Measurements from ENCODE around the gene NCKAP5.

The NCKAP5 gene

DNA sequence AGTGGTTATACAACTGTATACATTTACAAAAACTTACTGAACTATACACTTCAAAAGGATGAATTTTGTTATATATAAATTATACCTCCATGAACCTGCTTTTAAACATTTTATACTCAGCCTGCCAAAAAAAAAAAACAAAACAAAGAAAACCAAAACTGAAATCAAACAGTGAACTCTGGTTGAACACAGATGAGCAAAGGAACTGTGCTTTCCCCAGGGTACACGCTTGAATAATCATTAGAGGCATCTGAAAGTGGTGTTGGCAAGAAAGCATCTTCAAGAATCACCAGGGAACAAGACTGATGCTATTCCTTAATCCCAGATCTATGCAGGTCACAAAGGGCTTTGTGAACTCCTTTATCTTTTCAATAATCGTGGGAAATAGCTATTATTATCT, 821.2 kb downstream of the NCKAP5 start:
- Mint-ChIP-seq H3K9me3 (peaks cover 12% of the 10 kb centered on the region), H3K27me3 (no peaks in the 10 kb centered on the region), H3K27ac (ENCODE audit: low read depth) (no peak overlapping the region), H3K4me3 (no peak overlapping the region), H3K36me3 (ENCODE audit: insufficient read depth) (peaks cover 1% of the 10 kb centered on the region), H3K4me1 (no peaks in the 10 kb centered on the region)
- no peak for DNase-seq (ENCODE audit: low spot score in 2 of 2)
- ATAC-seq (replicated peaks; ENCODE audit: extremely low read depth, poor library complexity, severe bottlenecking): no peak

DNA sequence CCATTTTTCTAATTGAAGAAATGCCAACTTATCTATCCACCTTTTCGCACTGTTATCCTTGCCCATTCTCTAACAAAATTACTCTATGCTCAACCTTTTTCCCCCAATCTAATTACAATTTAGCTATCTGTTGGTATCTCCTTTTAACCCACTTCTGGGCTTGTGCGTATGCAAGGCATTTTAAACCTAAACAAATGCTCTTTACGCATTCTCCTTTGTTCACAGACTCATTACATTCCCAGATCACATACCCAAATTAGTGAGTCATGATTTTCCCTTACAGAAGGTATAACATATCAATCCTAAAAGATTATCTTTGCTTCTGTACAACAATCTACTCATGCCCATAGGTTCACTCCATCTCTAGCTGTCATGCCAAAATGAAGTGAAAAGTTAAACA, 826.5 kb downstream of the NCKAP5 start:
- DNase-seq (ENCODE audit: low spot score in 2 of 2): no peak
- H3K36me3 Mint-ChIP-seq (ENCODE audit: insufficient read depth): peaks cover 1% of the 10 kb centered on the region
- no peaks in the 10 kb centered on the region for H3K27me3 Mint-ChIP-seq
- no peak overlapping the region for H3K27ac Mint-ChIP-seq (ENCODE audit: low read depth)
- peaks cover 14% of the 10 kb centered on the region for H3K9me3 Mint-ChIP-seq
- no peak for ATAC-seq (replicated peaks; ENCODE audit: extremely low read depth, poor library complexity, severe bottlenecking)
- no peak overlapping the region for H3K4me3 Mint-ChIP-seq
- no peaks in the 10 kb centered on the region for H3K4me1 Mint-ChIP-seq

DNA sequence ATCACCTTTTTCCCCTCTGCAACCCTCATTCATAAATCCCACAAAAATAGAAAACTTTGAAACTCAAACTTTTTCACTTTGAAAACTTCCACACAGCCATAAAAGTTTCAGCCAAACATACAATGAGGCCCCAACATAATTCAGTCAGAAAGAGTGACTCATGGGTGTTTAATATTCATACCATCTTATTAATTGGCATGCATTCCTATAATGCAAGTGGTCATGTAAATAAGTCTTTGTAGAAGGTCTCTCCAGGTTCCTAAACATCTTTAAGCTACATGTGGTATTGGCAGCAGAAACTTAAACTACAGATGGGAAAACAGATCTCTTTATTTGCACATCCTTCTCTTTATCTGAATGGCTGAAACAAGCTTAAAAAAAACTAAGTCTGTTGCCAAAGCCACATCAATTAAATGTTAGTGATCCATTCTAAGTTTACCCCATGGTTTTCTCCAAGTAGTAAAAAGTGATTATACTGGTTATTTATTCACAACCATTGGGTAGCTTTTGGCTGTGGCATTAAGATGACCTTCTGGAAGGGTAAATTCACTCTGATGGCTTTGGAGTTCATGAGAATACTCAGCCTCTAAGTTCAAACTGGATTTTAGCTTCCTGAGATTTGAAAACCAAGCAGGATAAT, 828.1 kb downstream of the NCKAP5 start:
- H3K27ac Mint-ChIP-seq (ENCODE audit: low read depth): no peak overlapping the region
- no peak for DNase-seq (ENCODE audit: low spot score in 2 of 2)
- peaks cover 18% of the 10 kb centered on the region for H3K9me3 Mint-ChIP-seq
- H3K4me1 Mint-ChIP-seq: no peaks in the 10 kb centered on the region
- no peaks in the 10 kb centered on the region for H3K27me3 Mint-ChIP-seq
- no peak overlapping the region for H3K4me3 Mint-ChIP-seq
- H3K36me3 Mint-ChIP-seq (ENCODE audit: insufficient read depth): no peaks in the 10 kb centered on the region
- ATAC-seq (replicated peaks; ENCODE audit: extremely low read depth, poor library complexity, severe bottlenecking): no peak

DNA sequence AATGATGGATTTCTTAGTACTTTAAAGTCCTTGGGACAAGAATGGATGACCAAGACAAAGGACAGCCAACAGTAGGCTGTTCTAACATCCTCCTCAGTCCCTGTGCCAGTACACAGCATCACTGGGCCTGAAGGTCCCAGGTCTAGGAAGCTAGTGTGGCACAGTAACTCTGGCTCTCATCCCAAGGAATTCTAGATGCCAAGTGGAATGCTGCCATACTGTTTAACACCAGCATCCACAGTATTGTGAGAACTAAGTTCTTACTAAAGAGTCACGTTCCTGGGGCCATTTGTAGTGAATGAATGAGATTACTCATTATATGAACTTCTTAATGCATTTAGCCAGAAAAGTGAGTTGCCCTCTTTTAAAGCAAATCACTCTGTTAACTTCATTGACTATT, 830.0 kb downstream of the NCKAP5 start:
- H3K27me3 Mint-ChIP-seq: no peaks in the 10 kb centered on the region
- no peaks in the 10 kb centered on the region for H3K36me3 Mint-ChIP-seq (ENCODE audit: insufficient read depth)

DNA sequence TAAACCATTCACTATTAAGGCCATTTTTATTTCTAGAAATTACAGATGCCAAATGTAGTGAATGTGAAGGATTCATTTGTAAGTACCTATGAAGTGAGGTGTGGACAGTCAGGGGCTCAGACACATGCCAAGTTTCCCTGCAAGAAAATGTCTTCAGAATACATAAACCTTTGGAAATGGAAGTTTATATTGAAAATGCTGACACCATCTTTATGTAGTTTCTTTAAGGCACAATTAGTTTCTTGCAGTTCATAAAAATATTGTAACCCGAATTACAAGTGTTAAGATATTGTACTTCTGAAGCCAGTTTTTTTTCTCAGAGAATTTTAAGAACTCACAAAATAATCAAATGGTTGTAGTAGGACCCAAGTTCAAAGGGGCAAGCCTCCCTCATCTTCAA, 832.2 kb downstream of the NCKAP5 start:
- Mint-ChIP-seq H3K27ac (ENCODE audit: low read depth) (no peak overlapping the region), H3K4me3 (no peak overlapping the region), H3K36me3 (ENCODE audit: insufficient read depth) (no peaks in the 10 kb centered on the region), H3K4me1 (no peaks in the 10 kb centered on the region), H3K9me3 (peaks cover 12% of the 10 kb centered on the region), H3K27me3 (no peaks in the 10 kb centered on the region)
- ATAC-seq (replicated peaks; ENCODE audit: extremely low read depth, poor library complexity, severe bottlenecking): no peak
- DNase-seq (ENCODE audit: low spot score in 2 of 2): no peak

More for the DNA sequence above, 830.0 kb downstream of the NCKAP5 start:
- no peaks in the 10 kb centered on the region for H3K4me1 Mint-ChIP-seq
- no peak for DNase-seq (ENCODE audit: low spot score in 2 of 2)
- H3K4me3 Mint-ChIP-seq: no peak overlapping the region
- H3K27ac Mint-ChIP-seq (ENCODE audit: low read depth): no peak overlapping the region
- ATAC-seq (replicated peaks; ENCODE audit: extremely low read depth, poor library complexity, severe bottlenecking): no peak
- H3K9me3 Mint-ChIP-seq: peaks cover 21% of the 10 kb centered on the region

DNA sequence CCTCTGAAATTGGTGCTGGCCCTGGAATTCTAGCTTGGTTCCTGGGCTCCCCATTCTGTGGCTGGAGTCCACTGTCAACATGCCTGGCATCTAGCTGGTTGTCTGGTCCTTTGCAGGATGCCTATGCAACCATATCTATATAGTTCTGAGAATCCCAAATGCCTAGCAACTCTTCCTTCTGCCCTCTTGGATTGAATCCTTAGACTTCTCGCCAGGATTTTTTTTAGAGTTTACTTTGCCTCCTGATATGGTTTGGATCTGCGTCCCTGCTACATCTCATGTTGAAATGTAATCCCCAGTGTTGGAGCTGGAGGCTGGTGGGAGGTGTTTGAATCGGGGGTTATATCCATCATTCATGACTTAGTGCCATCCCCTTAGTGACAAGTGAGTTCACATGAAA, 833.3 kb downstream of the NCKAP5 start:
- no peaks in the 10 kb centered on the region for H3K4me1 Mint-ChIP-seq
- H3K9me3 Mint-ChIP-seq: peaks cover 10% of the 10 kb centered on the region
- ATAC-seq (replicated peaks; ENCODE audit: extremely low read depth, poor library complexity, severe bottlenecking): no peak
- H3K27ac Mint-ChIP-seq (ENCODE audit: low read depth): no peak overlapping the region
- no peaks in the 10 kb centered on the region for H3K27me3 Mint-ChIP-seq
- H3K36me3 Mint-ChIP-seq (ENCODE audit: insufficient read depth): no peaks in the 10 kb centered on the region
- no peak for DNase-seq (ENCODE audit: low spot score in 2 of 2)
- no peak overlapping the region for H3K4me3 Mint-ChIP-seq

DNA sequence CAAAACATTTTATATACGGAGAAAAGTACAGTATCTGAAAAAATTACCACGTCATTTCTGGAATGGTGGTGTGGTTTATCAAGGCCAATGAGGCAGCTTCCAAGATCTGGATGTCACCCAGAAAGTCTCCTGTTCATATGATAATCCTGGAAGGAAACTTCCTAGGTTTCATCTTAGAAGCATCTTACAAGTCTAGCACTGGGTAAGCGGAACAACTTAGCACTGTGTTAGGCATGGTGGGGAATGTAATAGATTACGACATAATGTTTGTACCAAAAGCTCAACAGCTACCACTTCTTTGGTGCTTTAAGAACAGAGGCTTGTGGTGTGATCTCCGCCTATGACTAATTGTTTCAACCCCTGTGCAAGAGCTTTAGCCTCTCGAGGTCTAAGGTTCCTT, 835.2 kb downstream of the NCKAP5 start:
- H3K36me3 Mint-ChIP-seq (ENCODE audit: insufficient read depth): no peaks in the 10 kb centered on the region
- H3K27ac Mint-ChIP-seq (ENCODE audit: low read depth): no peak overlapping the region
- no peaks in the 10 kb centered on the region for H3K27me3 Mint-ChIP-seq
- no peak overlapping the region for H3K4me3 Mint-ChIP-seq
- ATAC-seq (replicated peaks; ENCODE audit: extremely low read depth, poor library complexity, severe bottlenecking) (no peak), DNase-seq (ENCODE audit: low spot score in 2 of 2) (no peak)
- H3K4me1 Mint-ChIP-seq: no peaks in the 10 kb centered on the region
- peaks cover 7% of the 10 kb centered on the region for H3K9me3 Mint-ChIP-seq

DNA sequence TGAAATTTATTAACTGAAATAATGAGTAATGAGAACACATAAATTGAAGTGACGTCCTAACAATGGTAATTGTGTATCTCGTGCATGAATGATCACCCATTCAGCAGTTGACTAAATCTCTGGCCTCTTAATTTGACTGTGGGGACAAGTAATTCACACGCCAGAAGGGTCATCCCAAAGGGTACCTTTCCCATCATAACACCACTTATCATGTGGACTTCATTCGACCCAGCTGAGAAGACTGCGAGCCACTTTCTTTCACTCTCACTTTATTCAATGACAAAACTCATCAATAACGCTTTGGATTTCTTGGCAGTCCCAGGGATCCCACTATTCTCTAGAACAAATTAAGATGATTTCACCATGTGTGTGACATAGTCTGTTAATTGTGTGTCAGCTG, 835.6 kb downstream of the NCKAP5 start:
- ATAC-seq (replicated peaks; ENCODE audit: extremely low read depth, poor library complexity, severe bottlenecking) (no peak), DNase-seq (ENCODE audit: low spot score in 2 of 2) (no peak)
- Mint-ChIP-seq H3K36me3 (ENCODE audit: insufficient read depth) (no peaks in the 10 kb centered on the region), H3K27me3 (no peaks in the 10 kb centered on the region), H3K4me3 (no peak overlapping the region), H3K4me1 (no peaks in the 10 kb centered on the region), H3K27ac (ENCODE audit: low read depth) (no peak overlapping the region), H3K9me3 (peaks cover 7% of the 10 kb centered on the region)

DNA sequence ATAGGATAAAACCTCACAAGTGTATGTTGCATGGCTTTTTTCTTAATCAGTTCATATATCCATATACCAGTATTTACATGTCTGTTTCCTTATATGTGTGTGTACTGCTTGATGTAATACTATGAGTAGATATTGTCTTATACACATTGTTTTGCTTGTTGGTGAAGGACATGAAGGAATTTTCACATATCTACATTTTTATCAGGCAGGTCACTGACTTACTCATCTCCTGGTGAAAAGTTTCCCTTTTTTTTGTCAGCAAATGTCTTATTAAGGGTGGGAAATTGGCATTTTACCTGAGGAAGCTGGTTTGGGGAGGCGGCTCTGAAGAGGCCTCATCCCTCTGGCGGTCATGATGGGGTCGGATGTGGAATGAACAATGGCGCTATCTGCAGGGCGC, 836.8 kb downstream of the NCKAP5 start:
- no peaks in the 10 kb centered on the region for H3K27me3 Mint-ChIP-seq
- no peaks in the 10 kb centered on the region for H3K4me1 Mint-ChIP-seq
- H3K27ac Mint-ChIP-seq (ENCODE audit: low read depth): no peak overlapping the region
- peaks cover 7% of the 10 kb centered on the region for H3K9me3 Mint-ChIP-seq
- DNase-seq (ENCODE audit: low spot score in 2 of 2): no peak
- H3K36me3 Mint-ChIP-seq (ENCODE audit: insufficient read depth): no peaks in the 10 kb centered on the region
- no peak overlapping the region for H3K4me3 Mint-ChIP-seq
- no peak for ATAC-seq (replicated peaks; ENCODE audit: extremely low read depth, poor library complexity, severe bottlenecking)

DNA sequence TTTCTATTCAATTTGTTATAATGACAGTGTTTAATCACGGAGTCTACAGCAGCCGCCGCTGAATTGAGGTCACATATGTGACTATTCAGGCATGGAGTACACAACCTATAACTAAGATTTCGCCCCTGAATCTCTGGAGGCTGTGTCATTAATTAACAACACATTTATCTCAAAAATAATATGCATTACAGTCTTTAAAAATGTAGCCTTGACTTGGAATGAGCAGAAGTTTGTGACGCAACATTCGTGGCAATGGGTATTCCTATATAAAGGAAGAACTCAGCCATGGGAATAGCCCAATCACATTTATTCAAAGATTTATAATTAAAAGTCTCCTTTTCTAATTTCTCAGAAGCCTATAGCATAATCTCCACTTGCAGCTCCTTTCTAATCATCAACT, 837.7 kb downstream of the NCKAP5 start:
- no peak overlapping the region for H3K27ac Mint-ChIP-seq (ENCODE audit: low read depth)
- no peaks in the 10 kb centered on the region for H3K27me3 Mint-ChIP-seq
- peaks cover 7% of the 10 kb centered on the region for H3K9me3 Mint-ChIP-seq
- H3K4me1 Mint-ChIP-seq: no peaks in the 10 kb centered on the region
- ATAC-seq (replicated peaks; ENCODE audit: extremely low read depth, poor library complexity, severe bottlenecking) (no peak), DNase-seq (ENCODE audit: low spot score in 2 of 2) (no peak)
- no peak overlapping the region for H3K4me3 Mint-ChIP-seq
- no peaks in the 10 kb centered on the region for H3K36me3 Mint-ChIP-seq (ENCODE audit: insufficient read depth)

DNA sequence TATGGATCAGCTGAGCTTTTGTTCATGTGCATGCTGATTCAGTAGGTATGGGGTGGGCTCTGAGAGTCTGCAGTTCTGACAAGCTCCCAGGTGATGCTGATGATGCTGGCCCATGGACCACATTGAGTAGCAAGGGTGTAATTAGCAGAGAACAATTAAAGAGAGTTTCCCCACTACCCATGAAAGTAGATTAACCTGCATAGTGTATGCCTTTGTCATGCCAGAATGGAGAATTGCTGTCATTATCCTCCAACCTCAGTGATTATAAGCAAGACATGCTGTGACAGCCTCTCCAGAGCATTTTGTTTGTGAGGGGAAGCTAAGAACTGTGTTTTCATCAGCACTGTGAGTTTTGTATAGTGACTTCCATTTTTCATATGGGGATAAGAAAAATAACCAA, 838.7 kb downstream of the NCKAP5 start:
- DNase-seq (ENCODE audit: low spot score in 2 of 2): no peak
- no peaks in the 10 kb centered on the region for H3K4me1 Mint-ChIP-seq
- H3K27ac Mint-ChIP-seq (ENCODE audit: low read depth): no peak overlapping the region
- no peak for ATAC-seq (replicated peaks; ENCODE audit: extremely low read depth, poor library complexity, severe bottlenecking)
- H3K27me3 Mint-ChIP-seq: no peaks in the 10 kb centered on the region
- H3K9me3 Mint-ChIP-seq: no peaks in the 10 kb centered on the region
- H3K4me3 Mint-ChIP-seq: no peak overlapping the region
- H3K36me3 Mint-ChIP-seq (ENCODE audit: insufficient read depth): no peaks in the 10 kb centered on the region

DNA sequence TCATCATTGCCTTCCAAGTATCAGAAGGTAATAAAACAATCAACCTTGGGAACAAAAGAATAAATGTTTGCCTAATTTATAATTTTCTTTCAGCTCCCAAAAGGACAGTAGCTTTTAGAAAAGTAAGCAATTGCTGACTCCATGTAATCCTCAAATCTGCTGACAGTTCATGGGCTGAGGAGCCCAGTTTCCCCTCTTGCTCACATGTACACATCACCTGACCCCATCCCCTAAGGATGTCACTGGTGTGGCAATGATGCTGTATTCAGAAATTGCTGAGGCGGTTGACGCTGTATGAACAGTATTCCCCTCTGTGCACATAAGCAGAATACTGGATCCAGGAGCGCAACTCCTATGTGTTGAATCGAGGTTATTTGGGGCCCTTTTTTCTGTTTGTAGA, 842.1 kb downstream of the NCKAP5 start:
- DNase-seq (ENCODE audit: low spot score in 2 of 2) (no peak), ATAC-seq (replicated peaks; ENCODE audit: extremely low read depth, poor library complexity, severe bottlenecking) (no peak)
- peaks cover 12% of the 10 kb centered on the region for H3K9me3 Mint-ChIP-seq
- H3K36me3 Mint-ChIP-seq (ENCODE audit: insufficient read depth): no peaks in the 10 kb centered on the region
- no peak overlapping the region for H3K4me3 Mint-ChIP-seq
- H3K27me3 Mint-ChIP-seq: no peaks in the 10 kb centered on the region
- H3K27ac Mint-ChIP-seq (ENCODE audit: low read depth): no peak overlapping the region
- H3K4me1 Mint-ChIP-seq: no peaks in the 10 kb centered on the region

DNA sequence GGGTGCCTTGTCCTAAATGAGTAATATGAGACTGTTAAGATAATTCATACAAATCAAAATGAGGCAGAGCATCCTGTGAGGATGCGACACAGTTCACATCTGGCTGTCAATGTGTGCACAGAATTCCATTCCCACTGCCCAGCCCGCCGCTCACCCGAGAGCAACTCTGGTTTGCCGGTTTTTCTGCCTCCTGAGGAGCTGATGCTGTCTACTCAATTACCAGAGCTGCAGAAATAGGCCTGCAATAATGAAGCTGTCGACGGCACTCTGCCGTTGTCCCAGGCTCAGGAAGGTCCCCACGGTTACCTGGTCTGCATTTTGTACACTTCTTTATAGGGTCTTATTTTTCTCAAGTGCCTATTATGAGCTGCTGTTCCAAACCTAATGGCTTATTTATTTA, 842.5 kb downstream of the NCKAP5 start:
- H3K9me3 Mint-ChIP-seq: peaks cover 12% of the 10 kb centered on the region
- H3K27ac Mint-ChIP-seq (ENCODE audit: low read depth): no peak overlapping the region
- no peaks in the 10 kb centered on the region for H3K27me3 Mint-ChIP-seq
- H3K4me1 Mint-ChIP-seq: no peaks in the 10 kb centered on the region
- H3K4me3 Mint-ChIP-seq: no peak overlapping the region
- DNase-seq (ENCODE audit: low spot score in 2 of 2) (no peak), ATAC-seq (replicated peaks; ENCODE audit: extremely low read depth, poor library complexity, severe bottlenecking) (no peak)
- H3K36me3 Mint-ChIP-seq (ENCODE audit: insufficient read depth): no peaks in the 10 kb centered on the region

DNA sequence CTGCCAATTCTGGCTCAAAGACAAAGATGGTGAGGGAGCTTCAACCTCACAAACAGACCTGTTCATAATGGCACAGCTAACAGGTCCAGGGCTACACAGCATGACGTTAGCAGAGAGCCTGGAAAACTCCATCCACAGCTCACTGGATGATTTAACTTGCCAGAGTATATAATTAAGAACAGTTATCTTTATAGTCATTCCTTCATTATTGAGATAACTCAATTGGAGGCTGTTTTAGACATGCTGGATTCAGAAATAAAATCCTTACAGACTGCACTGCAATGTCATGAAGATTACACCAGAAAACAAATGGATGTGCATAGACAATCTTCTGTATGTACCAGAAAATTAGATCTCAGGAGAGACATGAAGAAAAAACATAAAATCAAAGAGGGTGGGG, 843.1 kb downstream of the NCKAP5 start:
- Mint-ChIP-seq H3K27ac (ENCODE audit: low read depth) (no peak overlapping the region), H3K27me3 (no peaks in the 10 kb centered on the region), H3K9me3 (peaks cover 12% of the 10 kb centered on the region), H3K4me3 (no peak overlapping the region), H3K4me1 (no peaks in the 10 kb centered on the region), H3K36me3 (ENCODE audit: insufficient read depth) (no peaks in the 10 kb centered on the region)
- DNase-seq (ENCODE audit: low spot score in 2 of 2) (no peak), ATAC-seq (replicated peaks; ENCODE audit: extremely low read depth, poor library complexity, severe bottlenecking) (no peak)
